Neural cell (in vitro differentiated cells): ENCODE measurements around the gene CFTR.

ENCODE experiments used
- POLR2AphosphoS5 ChIP-seq: IDR thresholded peaks from 2 replicates; pipeline ENCODE4 v1.6.1; 2012
- RAD21 ChIP-seq: fragments of 450-650 bp; conservative IDR thresholded peaks from 2 replicates; pipeline ENCODE4 v1.6.1; 2014; ENCODE audit warnings: antibody characterized with exemption, mild to moderate bottlenecking, moderate library complexity
- TAF1 ChIP-seq: IDR thresholded peaks from 2 replicates; pipeline ENCODE4 v1.6.1; 2012; ENCODE audit warnings: low read depth
- TF ChIP-seq, protein P1 (sequence below): fragments of 450-650 bp; IDR thresholded peaks from 2 replicates; pipeline ENCODE4 v1.5.1; 2014; ENCODE audit warnings: antibody characterized with exemption, mild to moderate bottlenecking, moderate library complexity; ENCODE audit not compliant: poor library complexity, severe bottlenecking

DNA sequence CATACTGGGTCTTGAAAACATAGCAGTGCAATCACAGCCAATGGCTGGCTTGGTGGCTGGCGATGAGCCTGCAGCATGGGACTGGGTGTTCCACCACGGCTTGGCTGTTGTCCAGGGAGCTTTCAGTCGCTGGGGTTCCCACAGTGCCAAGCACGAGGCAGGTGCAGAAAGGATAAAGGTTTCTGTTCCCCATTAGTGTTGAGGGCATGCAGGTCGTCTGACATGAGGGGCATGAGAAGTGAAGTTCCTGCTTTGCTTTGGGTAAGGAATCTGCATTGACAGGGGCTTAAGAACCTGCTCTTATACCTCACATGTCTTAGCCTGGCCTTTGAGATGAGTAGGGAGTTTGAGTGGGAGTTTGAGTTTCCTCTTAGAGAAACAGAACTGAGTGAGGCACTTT is 9.0 kb upstream of the CFTR start:
- TF ChIP-seq POLR2AphosphoS5 (no peak), TAF1 (no peak), RAD21 (no peak)
- TF ChIP-seq, protein P1, sequence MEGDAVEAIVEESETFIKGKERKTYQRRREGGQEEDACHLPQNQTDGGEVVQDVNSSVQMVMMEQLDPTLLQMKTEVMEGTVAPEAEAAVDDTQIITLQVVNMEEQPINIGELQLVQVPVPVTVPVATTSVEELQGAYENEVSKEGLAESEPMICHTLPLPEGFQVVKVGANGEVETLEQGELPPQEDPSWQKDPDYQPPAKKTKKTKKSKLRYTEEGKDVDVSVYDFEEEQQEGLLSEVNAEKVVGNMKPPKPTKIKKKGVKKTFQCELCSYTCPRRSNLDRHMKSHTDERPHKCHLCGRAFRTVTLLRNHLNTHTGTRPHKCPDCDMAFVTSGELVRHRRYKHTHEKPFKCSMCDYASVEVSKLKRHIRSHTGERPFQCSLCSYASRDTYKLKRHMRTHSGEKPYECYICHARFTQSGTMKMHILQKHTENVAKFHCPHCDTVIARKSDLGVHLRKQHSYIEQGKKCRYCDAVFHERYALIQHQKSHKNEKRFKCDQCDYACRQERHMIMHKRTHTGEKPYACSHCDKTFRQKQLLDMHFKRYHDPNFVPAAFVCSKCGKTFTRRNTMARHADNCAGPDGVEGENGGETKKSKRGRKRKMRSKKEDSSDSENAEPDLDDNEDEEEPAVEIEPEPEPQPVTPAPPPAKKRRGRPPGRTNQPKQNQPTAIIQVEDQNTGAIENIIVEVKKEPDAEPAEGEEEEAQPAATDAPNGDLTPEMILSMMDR: no peak
